Gastrocnemius medialis (tissue), 4 donors: ENCODE data around the gene RHOT1.

Experiments
- CTCF ChIP-seq, 5 experiments: fragments of 450-650 bp in 3 of 5; fragments of 200-600 bp in 2 of 5; sonication (generic) in 2 of 5; IDR thresholded peaks in 4 of 5; conservative IDR thresholded peaks in 1 of 5; 1 replicate in 4 of 5; 2 replicates in 1 of 5; pipeline ENCODE4 v1.5.1; 2016 to 2019; ENCODE audit warnings: antibody characterized with exemption in 5 of 5, mild to moderate bottlenecking in 3 of 5, moderate library complexity in 3 of 5
- POLR2A ChIP-seq, 2 donors: fragments of 450-650 bp; IDR thresholded peaks; one replicate each; pipeline ENCODE4 v1.6.1; 2017; ENCODE audit warnings: antibody characterized with exemption in 2 of 2, mild to moderate bottlenecking in 2 of 2, moderate library complexity in 2 of 2

- TF ChIP-seq CTCF (IDR thresholded peaks at IDR 0.05 in 4 of 5, conservative IDR thresholded peaks at IDR 0.05 in 1 of 5) (no peak), POLR2A (IDR thresholded peaks at IDR 0.05) (no peak)
Observed at GRCh38 chr17:32099686-32100085, 42.6 kb upstream of the RHOT1 start.
